ENCODE measurements around the gene NXPE4.

DNA sequence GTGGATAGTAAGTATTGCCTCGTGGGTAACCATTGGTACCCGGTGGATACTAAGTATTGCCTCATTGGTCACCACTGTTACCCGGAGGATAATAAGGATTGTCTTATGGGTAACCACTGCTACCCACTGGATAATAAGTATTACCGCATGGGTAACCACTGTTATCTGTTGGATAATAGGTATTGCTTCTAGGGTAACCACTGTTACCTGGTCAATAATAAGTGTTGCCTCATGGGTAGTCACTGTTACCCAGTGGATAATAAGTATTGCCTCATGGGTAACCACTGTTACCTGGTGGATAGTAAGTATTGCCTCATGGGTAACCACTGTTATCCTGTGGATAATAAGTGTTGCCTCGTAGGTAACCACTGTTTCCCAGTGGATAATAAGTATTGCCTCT lies 22.6 kb upstream of the NXPE4 start:
- TF ChIP-seq CBFB (CRISPR knock-in tag; IDR thresholded peaks at IDR 0.05) = no peak
- no peak for TF ChIP-seq DACH1 (IDR thresholded peaks at IDR 0.05; ENCODE audit: partially characterized antibody)
- no peak for TF ChIP-seq SP2 (IDR thresholded peaks at IDR 0.05; ENCODE audit: extremely low read depth, low read depth, low read length, poor library complexity, severe bottlenecking)
- TF ChIP-seq, protein P1, sequence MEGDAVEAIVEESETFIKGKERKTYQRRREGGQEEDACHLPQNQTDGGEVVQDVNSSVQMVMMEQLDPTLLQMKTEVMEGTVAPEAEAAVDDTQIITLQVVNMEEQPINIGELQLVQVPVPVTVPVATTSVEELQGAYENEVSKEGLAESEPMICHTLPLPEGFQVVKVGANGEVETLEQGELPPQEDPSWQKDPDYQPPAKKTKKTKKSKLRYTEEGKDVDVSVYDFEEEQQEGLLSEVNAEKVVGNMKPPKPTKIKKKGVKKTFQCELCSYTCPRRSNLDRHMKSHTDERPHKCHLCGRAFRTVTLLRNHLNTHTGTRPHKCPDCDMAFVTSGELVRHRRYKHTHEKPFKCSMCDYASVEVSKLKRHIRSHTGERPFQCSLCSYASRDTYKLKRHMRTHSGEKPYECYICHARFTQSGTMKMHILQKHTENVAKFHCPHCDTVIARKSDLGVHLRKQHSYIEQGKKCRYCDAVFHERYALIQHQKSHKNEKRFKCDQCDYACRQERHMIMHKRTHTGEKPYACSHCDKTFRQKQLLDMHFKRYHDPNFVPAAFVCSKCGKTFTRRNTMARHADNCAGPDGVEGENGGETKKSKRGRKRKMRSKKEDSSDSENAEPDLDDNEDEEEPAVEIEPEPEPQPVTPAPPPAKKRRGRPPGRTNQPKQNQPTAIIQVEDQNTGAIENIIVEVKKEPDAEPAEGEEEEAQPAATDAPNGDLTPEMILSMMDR (IDR thresholded peaks at IDR 0.05 in 2 of 3, conservative IDR thresholded peaks at IDR 0.05 in 1 of 3; ENCODE audit: insufficient read depth in 2 of 3, low read depth in 1 of 3, low read length in 3 of 3) = no peak
- no peak for TF ChIP-seq HNRNPH1 (optimal IDR thresholded peaks at IDR 0.05; ENCODE audit: low read depth, low read length)
- TF ChIP-seq, protein P2, sequence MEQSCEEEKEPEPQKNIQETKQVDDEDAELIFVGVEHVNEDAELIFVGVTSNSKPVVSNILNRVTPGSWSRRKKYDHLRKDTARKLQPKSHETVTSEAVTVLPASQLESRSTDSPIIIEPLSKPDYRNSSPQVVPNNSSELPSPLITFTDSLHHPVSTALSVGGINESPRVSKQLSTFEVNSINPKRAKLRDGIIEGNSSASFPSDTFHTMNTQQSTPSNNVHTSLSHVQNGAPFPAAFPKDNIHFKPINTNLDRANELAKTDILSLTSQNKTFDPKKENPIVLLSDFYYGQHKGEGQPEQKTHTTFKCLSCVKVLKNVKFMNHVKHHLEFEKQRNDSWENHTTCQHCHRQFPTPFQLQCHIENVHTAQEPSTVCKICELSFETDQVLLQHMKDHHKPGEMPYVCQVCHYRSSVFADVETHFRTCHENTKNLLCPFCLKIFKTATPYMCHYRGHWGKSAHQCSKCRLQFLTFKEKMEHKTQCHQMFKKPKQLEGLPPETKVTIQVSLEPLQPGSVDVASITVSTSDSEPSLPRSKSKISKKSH (CRISPR knock-in tag; IDR thresholded peaks at IDR 0.05) = no peak
- no peak for TF ChIP-seq NR1H2 (CRISPR knock-in tag; IDR thresholded peaks at IDR 0.05)
- no peak for TF ChIP-seq SMAD3 (CRISPR knock-in tag; conservative IDR thresholded peaks at IDR 0.05)
- no peak for TF ChIP-seq RFX5 (IDR thresholded peaks at IDR 0.05; ENCODE audit: low read depth, low read length)
- no peak for TF ChIP-seq EP300 (IDR thresholded peaks at IDR 0.05; ENCODE audit: low read length)
- no peak for TF ChIP-seq POLR3G (IDR thresholded peaks at IDR 0.05; ENCODE audit: extremely low read depth, insufficient read length, insufficient replicate concordance)

Data from K562 (cell line).